Fibroblast of pulmonary artery (primary cell): ENCODE measurements around the gene TDRD10.

Source experiments
- DNase-seq: peaks from one replicate; pipeline ENCODE4 v3.0.0-alpha.2; 2010; ENCODE audit warnings: low read depth
- H3K4me3 ChIP-seq: replicated peaks from 2 replicates; pipeline ENCODE4 v1.5.1; 2011; ENCODE audit warnings: low read depth, mild to moderate bottlenecking, control low read depth, low read length, moderate library complexity
- TF ChIP-seq, protein P1 (sequence below): IDR thresholded peaks from 2 replicates; pipeline ENCODE4 v1.5.1; 2011; ENCODE audit warnings: mild to moderate bottlenecking, control low read depth, low read length, inconsistent platforms; ENCODE audit errors: missing control alignments

The TDRD10 gene

DNA sequence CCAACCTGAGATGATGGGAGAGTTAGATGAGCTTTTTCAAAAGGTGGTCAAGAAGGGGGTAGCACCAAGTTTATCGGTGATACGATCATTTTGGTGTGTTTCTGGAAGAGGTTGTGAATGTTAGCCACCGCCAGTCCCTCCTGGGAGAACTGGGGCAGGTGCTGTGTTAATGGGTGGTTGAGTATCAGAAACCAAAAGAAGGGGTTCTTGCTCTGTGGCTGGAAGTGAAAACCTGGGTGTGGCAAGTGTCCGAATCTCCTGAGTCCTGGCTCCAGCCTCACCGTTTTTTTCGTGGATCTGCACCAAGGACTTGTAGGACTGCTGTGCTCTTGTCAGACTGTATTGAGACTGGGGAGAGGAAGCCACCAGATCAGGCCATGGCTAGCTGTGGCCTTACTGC, 48.6 kb downstream of the TDRD10 start:
- DNase-seq = no peak
- no peak overlapping the region for H3K4me3 ChIP-seq
- TF ChIP-seq, protein P1, sequence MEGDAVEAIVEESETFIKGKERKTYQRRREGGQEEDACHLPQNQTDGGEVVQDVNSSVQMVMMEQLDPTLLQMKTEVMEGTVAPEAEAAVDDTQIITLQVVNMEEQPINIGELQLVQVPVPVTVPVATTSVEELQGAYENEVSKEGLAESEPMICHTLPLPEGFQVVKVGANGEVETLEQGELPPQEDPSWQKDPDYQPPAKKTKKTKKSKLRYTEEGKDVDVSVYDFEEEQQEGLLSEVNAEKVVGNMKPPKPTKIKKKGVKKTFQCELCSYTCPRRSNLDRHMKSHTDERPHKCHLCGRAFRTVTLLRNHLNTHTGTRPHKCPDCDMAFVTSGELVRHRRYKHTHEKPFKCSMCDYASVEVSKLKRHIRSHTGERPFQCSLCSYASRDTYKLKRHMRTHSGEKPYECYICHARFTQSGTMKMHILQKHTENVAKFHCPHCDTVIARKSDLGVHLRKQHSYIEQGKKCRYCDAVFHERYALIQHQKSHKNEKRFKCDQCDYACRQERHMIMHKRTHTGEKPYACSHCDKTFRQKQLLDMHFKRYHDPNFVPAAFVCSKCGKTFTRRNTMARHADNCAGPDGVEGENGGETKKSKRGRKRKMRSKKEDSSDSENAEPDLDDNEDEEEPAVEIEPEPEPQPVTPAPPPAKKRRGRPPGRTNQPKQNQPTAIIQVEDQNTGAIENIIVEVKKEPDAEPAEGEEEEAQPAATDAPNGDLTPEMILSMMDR = no peak

DNA sequence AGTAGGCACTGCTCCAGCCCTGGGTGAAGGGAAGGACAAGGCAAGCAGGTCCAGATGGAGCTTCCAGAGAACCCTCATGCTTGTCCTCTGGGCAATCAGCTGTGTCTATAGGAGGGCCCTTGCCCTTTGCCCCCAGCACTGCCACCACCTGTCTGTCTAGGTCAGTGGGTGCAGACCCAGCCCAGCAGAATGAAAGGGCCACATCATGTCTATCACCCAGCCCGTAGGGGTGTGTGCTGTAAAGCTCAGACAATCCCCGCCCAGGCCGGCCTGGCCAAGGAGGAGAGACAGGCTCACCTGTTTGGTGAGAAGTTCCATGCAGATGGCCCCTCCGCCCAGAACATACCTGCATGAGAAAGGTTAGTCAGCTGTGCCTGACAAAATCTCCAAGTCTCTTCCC, 49.5 kb downstream of the TDRD10 start:
- H3K4me3 ChIP-seq = no peak overlapping the region
- DNase-seq = no peak
- TF ChIP-seq, protein P1 = no peak

DNA sequence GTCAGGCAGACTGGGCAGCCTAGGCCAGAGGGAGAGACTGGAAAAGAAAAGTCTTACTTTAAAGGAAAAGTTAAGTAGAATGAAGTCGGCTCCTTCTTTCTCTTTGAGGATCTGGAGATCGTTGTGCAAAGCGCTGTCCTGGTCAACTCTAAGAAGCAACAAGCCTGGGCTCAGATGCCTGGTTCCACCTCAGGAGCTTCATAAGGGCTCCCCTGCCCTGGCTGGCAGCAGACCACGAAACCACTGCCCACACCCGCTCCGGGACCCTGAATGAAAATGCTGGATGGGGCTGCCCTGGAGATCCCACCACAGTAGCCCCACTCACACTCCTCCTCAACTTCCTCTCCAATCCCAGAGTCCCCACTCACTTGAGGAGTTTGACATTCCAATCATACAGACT, 50.0 kb downstream of the TDRD10 start:
- TF ChIP-seq, protein P1 = no peak
- H3K4me3 ChIP-seq = no peak overlapping the region
- no peak for DNase-seq

DNA sequence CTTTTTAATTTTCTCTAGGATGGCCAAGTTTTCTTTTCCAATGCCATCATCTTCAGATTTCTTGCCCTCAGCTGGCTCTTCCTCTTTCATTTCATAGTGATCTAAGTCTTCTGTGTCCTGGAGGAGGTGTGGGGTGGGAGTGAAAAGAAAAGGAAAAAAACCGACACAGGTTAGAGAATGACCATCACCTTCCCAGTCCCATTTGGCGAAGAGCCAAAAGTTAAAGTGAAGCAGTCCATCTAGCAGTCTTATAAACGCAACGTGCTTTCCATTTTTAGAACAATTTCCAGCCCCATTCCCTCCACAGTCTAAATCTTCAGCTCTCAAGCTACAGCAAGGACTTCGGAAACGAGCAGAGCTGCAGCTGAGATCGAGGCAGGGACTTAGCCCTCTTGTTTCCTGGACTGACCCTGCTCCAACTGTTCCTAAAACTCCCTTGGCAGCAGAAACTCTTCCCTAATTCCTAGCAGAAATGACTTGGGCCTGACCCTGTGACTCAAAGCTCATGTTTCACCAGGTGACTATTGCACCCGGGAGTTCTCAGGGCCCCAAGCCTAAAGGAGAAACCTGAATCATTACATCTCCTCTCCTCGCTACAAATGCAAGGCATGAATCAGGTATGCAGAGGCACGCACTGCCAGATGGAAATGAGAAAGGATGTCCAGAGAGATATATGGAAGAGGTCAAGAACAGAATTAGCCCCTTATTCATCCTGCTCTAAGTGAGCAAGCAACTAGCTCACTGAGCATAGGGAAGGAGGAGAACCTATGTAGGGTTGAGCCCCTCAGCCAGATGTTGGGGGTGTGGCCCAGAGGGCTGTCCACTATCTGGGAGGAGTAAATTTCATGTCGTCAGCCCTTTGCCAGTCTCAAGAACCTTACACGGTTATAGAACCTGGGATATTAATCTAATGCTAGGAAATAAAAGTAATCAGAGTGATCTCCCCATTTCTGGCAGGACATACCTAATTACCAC, 51.3 kb downstream of the TDRD10 start:
- TF ChIP-seq, protein P1 = no peak
- no peak for DNase-seq
- no peak overlapping the region for H3K4me3 ChIP-seq

DNA sequence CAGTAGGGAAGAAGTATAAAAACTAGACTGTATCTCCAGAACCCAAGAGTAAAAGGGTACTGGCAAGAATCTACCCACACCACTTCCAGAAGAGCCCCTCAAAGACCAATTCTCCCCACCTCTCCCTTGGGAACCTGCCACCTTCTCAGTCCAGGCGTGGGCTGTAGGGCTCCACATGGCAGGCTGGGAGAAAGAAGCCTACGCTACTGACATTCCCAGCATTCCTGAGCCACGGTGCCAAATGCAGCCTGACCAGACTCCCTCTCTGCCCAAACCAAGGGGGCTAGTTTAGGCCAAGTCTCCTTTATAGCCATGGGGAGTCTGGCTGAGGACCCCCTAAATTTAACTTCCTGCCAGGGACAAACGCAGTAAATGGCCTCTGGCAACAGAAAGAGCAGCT, 54.4 kb downstream of the TDRD10 start:
- TF ChIP-seq, protein P1 = no peak
- peak; percentile 62 for DNase-seq
- peak overlapping the region; percentile 94 for H3K4me3 ChIP-seq

DNA sequence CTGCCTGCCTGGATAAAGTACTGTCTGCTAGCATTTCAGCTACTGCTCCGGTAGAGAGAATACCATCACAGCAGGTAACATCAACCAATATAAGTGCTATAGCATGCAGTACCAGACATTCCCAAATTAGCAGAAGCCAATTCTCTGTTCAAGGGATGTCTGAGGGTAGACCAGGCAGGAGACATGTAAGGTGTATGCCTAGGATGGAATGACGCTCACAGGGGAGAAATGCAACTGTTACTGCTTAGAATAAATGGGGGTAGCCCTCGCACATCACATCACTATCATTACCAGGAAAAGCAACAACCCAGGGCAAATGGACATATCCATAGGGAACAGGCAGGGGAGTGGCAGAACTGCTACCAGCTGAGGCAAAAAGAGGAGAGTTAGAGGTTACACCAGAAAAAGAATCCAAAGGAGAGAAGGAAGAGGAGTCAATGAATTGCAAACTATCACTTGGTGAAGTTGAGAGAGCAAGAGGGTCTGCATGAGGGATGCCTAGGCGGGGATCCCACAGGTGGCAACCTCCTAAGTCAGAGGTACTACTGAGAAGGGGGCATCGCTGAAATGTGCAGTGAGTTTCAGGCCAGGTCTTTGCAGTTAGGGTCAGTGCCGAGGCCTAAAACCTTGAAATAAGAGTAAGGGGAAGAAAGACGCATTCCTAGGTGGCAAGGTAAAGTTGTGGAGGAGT, 55.4 kb downstream of the TDRD10 start:
- TF ChIP-seq, protein P1 = no peak
- DNase-seq = no peak
- peak overlapping the region; percentile 94 for H3K4me3 ChIP-seq
